SK-N-SH (cell line): ENCODE results near the gene NAGA. TPM values are rescaled to one million over a fixed set of nuclear protein-coding genes. Genes with fewer than 3 reads are reported as not detected.

Experiments used
- CTCF ChIA-PET: fragments of 300-600, 350-600 bp; formaldehyde crosslinking; extraction: SDS; loops from one replicate; lab custom pipeline; 2021; lab: Yijun Ruan, JAX
- POLR2A ChIA-PET: fragments of 350-600 bp; sonication (Branson Sonifier 250); formaldehyde crosslinking; extraction: SDS; loops from one replicate; lab custom pipeline; 2020; ENCODE audit warnings: antibody characterized with exemption, inconsistent platforms; lab: Yijun Ruan, JAX
- DNase-seq: peaks from one replicate; pipeline ENCODE4 v3.0.0; 2012
- H2AFZ ChIP-seq: fragments of 200-600 bp; sonication (generic); 2 replicates; pipeline ENCODE4 v1.8.1; 2016; ENCODE audit warnings: antibody characterized with exemption, mild to moderate bottlenecking, low read depth
- H3F3A ChIP-seq: fragments of 200-600 bp; sonication (generic); replicated peaks from 2 replicates; pipeline ENCODE3; 2016; ENCODE audit warnings: antibody characterized with exemption, mild to moderate bottlenecking; ENCODE audit not compliant: insufficient read depth
- H3K27ac ChIP-seq, 2 experiments: fragments of 200-500 bp in 1 of 2; fragments of 200-600 bp in 1 of 2; sonication (Bioruptor generic) in 1 of 2; sonication (generic), shearing (Covaris generic) in 1 of 2; 2 replicates each; pipeline versions ENCODE4 v1.5.1 to v1.6.1; 2014 to 2016; ENCODE audit warnings: low read depth in 2 of 2, inconsistent platforms in 1 of 2, low read length in 1 of 2, mild to moderate bottlenecking in 1 of 2, mixed read lengths in 1 of 2
- H3K27me3 ChIP-seq: fragments of 200-600 bp; sonication (generic), shearing (Covaris generic); 2 replicates; pipeline ENCODE4 v1.6.1; 2016; ENCODE audit warnings: mixed run types; ENCODE audit not compliant: insufficient read depth
- H3K36me3 ChIP-seq, 2 experiments: fragments of 200-500 bp in 1 of 2; fragments of 200-600 bp in 1 of 2; sonication (Bioruptor generic) in 1 of 2; sonication (generic) in 1 of 2; replicated peaks in 1 of 2; 2 replicates each; pipeline versions ENCODE3 to v1.5.1; 2014 to 2016; ENCODE audit warnings: low read length in 1 of 2, mild to moderate bottlenecking in 1 of 2; ENCODE audit not compliant: insufficient read depth in 2 of 2, control insufficient read depth in 1 of 2
- H3K4me1 ChIP-seq, 2 experiments: fragments of 200-500 bp in 1 of 2; fragments of 200-600 bp in 1 of 2; sonication (Bioruptor generic) in 1 of 2; sonication (generic), shearing (Covaris generic) in 1 of 2; 2 replicates each; pipeline versions ENCODE4 v1.5.1 to v1.6.1; 2014 to 2016; ENCODE audit warnings: low read depth in 1 of 2, low read length in 1 of 2, mixed run types in 1 of 2; ENCODE audit not compliant: insufficient read depth in 2 of 2, control insufficient read depth in 1 of 2
- H3K4me2 ChIP-seq: fragments of 200-600 bp; sonication (generic), shearing (Covaris generic); 2 replicates; pipeline ENCODE4 v1.6.1; 2017; ENCODE audit warnings: mixed run types
- H3K4me3 ChIP-seq, 2 experiments: fragments of 200-500 bp in 1 of 2; fragments of 200-600 bp in 1 of 2; sonication (Bioruptor generic) in 1 of 2; sonication (generic), shearing (Covaris generic) in 1 of 2; 2 replicates each; pipeline versions ENCODE4 v1.5.1 to v1.8.1; 2014 to 2016; ENCODE audit warnings: low read depth in 2 of 2, inconsistent platforms in 1 of 2, low read length in 1 of 2, mild to moderate bottlenecking in 1 of 2, mixed read lengths in 1 of 2, moderate library complexity in 1 of 2
- H3K79me2 ChIP-seq: fragments of 200-600 bp; sonication (generic); 2 replicates; pipeline ENCODE4 v1.8.1; 2017; ENCODE audit warnings: mild to moderate bottlenecking; ENCODE audit not compliant: insufficient read depth
- H3K9ac ChIP-seq: fragments of 200-600 bp; sonication (generic); 2 replicates; pipeline ENCODE4 v1.6.1; 2017; ENCODE audit warnings: mixed run types
- H3K9me2 ChIP-seq: fragments of 200-600 bp; sonication (generic); 2 replicates; pipeline ENCODE4 v1.6.1; 2017; ENCODE audit warnings: mixed run types
- H3K9me3 ChIP-seq: fragments of 200-600 bp; sonication (generic); 2 replicates; pipeline ENCODE4 v1.6.1; 2017; ENCODE audit warnings: mixed run types, mild to moderate bottlenecking, moderate library complexity
- H4K20me1 ChIP-seq: fragments of 200-600 bp; sonication (generic); 2 replicates; pipeline ENCODE4 v1.6.1; 2017; ENCODE audit warnings: mild to moderate bottlenecking, mixed run types; ENCODE audit not compliant: insufficient read depth
- CHD2 ChIP-seq: fragments of 150-350 bp; IDR thresholded peaks from 2 replicates; pipeline ENCODE4 v1.6.1; 2018; ENCODE audit warnings: low read length; ENCODE audit not compliant: partially characterized antibody
- EZH2phosphoT487 ChIP-seq: fragments of 200-600 bp; sonication (generic); IDR thresholded peaks from 2 replicates; pipeline ENCODE4 v1.6.1; 2017; ENCODE audit warnings: low read depth, mixed run types, mild to moderate bottlenecking, antibody characterized with exemption, moderate library complexity, borderline replicate concordance
- FOSL2 ChIP-seq: IDR thresholded peaks from 2 replicates; pipeline ENCODE4 v1.4.0; 2012; ENCODE audit warnings: low read depth, mild to moderate bottlenecking, moderate library complexity, borderline replicate concordance
- MEF2A ChIP-seq: IDR thresholded peaks from 2 replicates; pipeline ENCODE4 v1.4.0; 2012; ENCODE audit warnings: low read depth, borderline replicate concordance
- WGBS: methylation state at CpG from one replicate; pipeline ENCODE4 v1.1.6; 2017; ENCODE audit warnings: low lambda C conversion rate; 5-methylcytosine and 5-hydroxymethylcytosine counted together
- polyA plus RNA-seq, 3 experiments: library from polyadenylated mRNA; depleted of rRNA; stranded (reverse); fragments of >200 nt; gene quantifications; 2 replicates each; pipeline ENCODE4 v1.2.3, GENCODE V29; 2012
- small RNA-seq, 7 experiments: library from RNA; depleted of rRNA; stranded (forward); fragments of <200 nt; gene quantifications; one replicate each; pipeline ENCODE3, GENCODE V24; 2012
- TF ChIP-seq, protein P1 (sequence below): fragments of 200-600 bp; sonication (generic); IDR thresholded peaks from 2 replicates; pipeline ENCODE4 v1.6.1; 2017; ENCODE audit warnings: antibody characterized with exemption, mild to moderate bottlenecking, moderate library complexity

The NAGA gene
- polyA plus RNA-seq, 1 of the 3 experiments (the other 2 are of a cell fraction): 16.8 TPM

- Histone ChIP-seq H3K9me2 (no peaks in the 10 kb centered on the region), H3K4me3 (no peak overlapping the region), H2AFZ (no peak overlapping the region)
These were observed 57.2 kb downstream of the NAGA start for GRCh38 chr22:42013385-42013784.

GRCh38 chr22:42010778-42011177 lies 59.8 kb downstream of the NAGA start:
- CTCF ChIA-PET: no interaction called here
- Histone ChIP-seq H3K9me2 (no peaks in the 10 kb centered on the region), H4K20me1 (no peaks in the 10 kb centered on the region), H3K36me3 (no peaks in the 10 kb centered on the region), H3K27me3 (no peaks in the 10 kb centered on the region), H3K9me3 (no peaks in the 10 kb centered on the region), H3K9ac (no peak overlapping the region), H3K4me2 (no peak overlapping the region), H3F3A (no peaks in the 10 kb centered on the region), H3K4me3 (no peak overlapping the region), H3K27ac (no peak overlapping the region), H2AFZ (no peak overlapping the region), H3K4me1 (no peaks in the 10 kb centered on the region), H3K79me2 (no peaks in the 10 kb centered on the region)
- 79% methylated on average over 7 of the region's 7 CpGs for WGBS
- no peak for DNase-seq
- POLR2A ChIA-PET: no interaction called here
- no peak for TF ChIP-seq FOSL2

More at GRCh38 chr22:42013385-42013784, 57.2 kb downstream of the NAGA start:
- Histone ChIP-seq H3K9ac (no peak overlapping the region), H3K4me1 (no peaks in the 10 kb centered on the region), H4K20me1 (no peaks in the 10 kb centered on the region), H3K27me3 (no peaks in the 10 kb centered on the region), H3F3A (no peaks in the 10 kb centered on the region), H3K36me3 (no peaks in the 10 kb centered on the region), H3K4me2 (no peak overlapping the region), H3K27ac (no peak overlapping the region), H3K79me2 (no peaks in the 10 kb centered on the region), H3K9me3 (no peaks in the 10 kb centered on the region)
- CTCF ChIA-PET: no interaction called here
- 50% methylated on average over 4 of the region's 4 CpGs for WGBS
- TF ChIP-seq, protein P1, sequence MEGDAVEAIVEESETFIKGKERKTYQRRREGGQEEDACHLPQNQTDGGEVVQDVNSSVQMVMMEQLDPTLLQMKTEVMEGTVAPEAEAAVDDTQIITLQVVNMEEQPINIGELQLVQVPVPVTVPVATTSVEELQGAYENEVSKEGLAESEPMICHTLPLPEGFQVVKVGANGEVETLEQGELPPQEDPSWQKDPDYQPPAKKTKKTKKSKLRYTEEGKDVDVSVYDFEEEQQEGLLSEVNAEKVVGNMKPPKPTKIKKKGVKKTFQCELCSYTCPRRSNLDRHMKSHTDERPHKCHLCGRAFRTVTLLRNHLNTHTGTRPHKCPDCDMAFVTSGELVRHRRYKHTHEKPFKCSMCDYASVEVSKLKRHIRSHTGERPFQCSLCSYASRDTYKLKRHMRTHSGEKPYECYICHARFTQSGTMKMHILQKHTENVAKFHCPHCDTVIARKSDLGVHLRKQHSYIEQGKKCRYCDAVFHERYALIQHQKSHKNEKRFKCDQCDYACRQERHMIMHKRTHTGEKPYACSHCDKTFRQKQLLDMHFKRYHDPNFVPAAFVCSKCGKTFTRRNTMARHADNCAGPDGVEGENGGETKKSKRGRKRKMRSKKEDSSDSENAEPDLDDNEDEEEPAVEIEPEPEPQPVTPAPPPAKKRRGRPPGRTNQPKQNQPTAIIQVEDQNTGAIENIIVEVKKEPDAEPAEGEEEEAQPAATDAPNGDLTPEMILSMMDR: no peak
- TF ChIP-seq MEF2A (no peak), FOSL2 (no peak), CHD2 (no peak), EZH2phosphoT487 (no peak)
- POLR2A ChIA-PET: no interaction called here
- no peak for DNase-seq

Small RNAs within 50 kb of the gene (small RNA-seq; reads per million reads assigned to genes)
- 0 reads per million in 7 experiments for gene SNORD13P1

Other genes with a start within 250 kb of the NAGA start
- 7.4 and 7.5 TPM in 2 replicates for gene SREBF2, start 237.7 kb downstream of the NAGA start, polyA plus RNA-seq (2012; rRNA removed)
- gene SHISA8, start 155.7 kb downstream of the NAGA start, polyA plus RNA-seq (2012; rRNA removed): not detected in 2 replicates
- gene TNFRSF13C, start 144.0 kb downstream of the NAGA start, polyA plus RNA-seq (2012; rRNA removed): 0.10 and 0.12 TPM in 2 replicates
- gene CENPM, start 123.7 kb downstream of the NAGA start, polyA plus RNA-seq (2012; rRNA removed): 8.1 and 15.6 TPM in 2 replicates
- 0.35 and 0.89 TPM in 2 replicates for gene SEPTIN3, start 101.4 kb downstream of the NAGA start, polyA plus RNA-seq (2012; rRNA removed)
- 0.07 and 0.19 TPM in 2 replicates for gene WBP2NL, start 72.0 kb downstream of the NAGA start, polyA plus RNA-seq (2012; rRNA removed)
- gene PHETA2, start 3.4 kb upstream of the NAGA start, polyA plus RNA-seq (2012; rRNA removed): 0.05 and 0.18 TPM in 2 replicates
- 23.4 and 29.8 TPM in 2 replicates for gene SMDT1, start 8.9 kb upstream of the NAGA start, polyA plus RNA-seq (2012; rRNA removed)
- 37.8 and 42.0 TPM in 2 replicates for gene NDUFA6, start 20.0 kb upstream of the NAGA start, polyA plus RNA-seq (2012; rRNA removed)
- 0.26 and 0.32 TPM in 2 replicates for gene CYP2D6, start 60.0 kb upstream of the NAGA start, polyA plus RNA-seq (2012; rRNA removed)
- 8.5 and 9.4 TPM in 2 replicates for gene TCF20, start 199.8 kb upstream of the NAGA start, polyA plus RNA-seq (2012; rRNA removed)